ENCODE measurements around the gene HELZ. TPM values are rescaled to one million over a fixed set of nuclear protein-coding genes. Genes with fewer than 3 reads are reported as not detected.
"Not testable (repeated sequence)": the region's sequence is repeated elsewhere in the genome, so short reads cannot be mapped to it uniquely, and the experiment has no call there.

HELZ gene
- total RNA-seq (2014; rRNA removed; shearing (Covaris generic)) = 16.3 and 17.4 TPM in 2 replicates
- 5.2 and 7.1 TPM in 2 replicates for polyA plus RNA-seq (2014; cell fraction: nucleus; rRNA removed)

- DNase-seq (ENCODE audit: extremely low read depth, low read depth) = peak; percentile 79
Measured at GRCh38 chr17:67245073-67245693, at the start of gene HELZ. TSS of gene HELZ (minus strand) at chr17:67245196. CDS start at chr17:67218804, 26,392 bp downstream.

GRCh38 chr17:67293251-67294203 is 48.5 kb upstream of the HELZ start:
- DNase-seq (ENCODE audit: extremely low read depth, low read depth) = peak; percentile 40

- no peak for DNase-seq (ENCODE audit: extremely low read depth, low read depth)
Measured at GRCh38 chr17:67290711-67291291, 45.8 kb upstream of the HELZ start.

GRCh38 chr17:67290244-67290643 is 45.2 kb upstream of the HELZ start:
- no peak for DNase-seq (ENCODE audit: extremely low read depth, low read depth)

- no peak for DNase-seq (ENCODE audit: extremely low read depth, low read depth)
Measured at GRCh38 chr17:67289181-67289876, 44.3 kb upstream of the HELZ start.

- DNase-seq (ENCODE audit: extremely low read depth, low read depth) = not testable (repeated sequence)
Measured at GRCh38 chr17:67286826-67287225, 41.8 kb upstream of the HELZ start.

- DNase-seq (ENCODE audit: extremely low read depth, low read depth) = no peak
Measured at GRCh38 chr17:67285360-67285759, 40.4 kb upstream of the HELZ start.

- no peak for DNase-seq (ENCODE audit: extremely low read depth, low read depth)
Measured at GRCh38 chr17:67283731-67284516, 38.9 kb upstream of the HELZ start.

- DNase-seq (ENCODE audit: extremely low read depth, low read depth) = no peak
Measured at GRCh38 chr17:67281743-67282142, 36.7 kb upstream of the HELZ start.

- no peak for DNase-seq (ENCODE audit: extremely low read depth, low read depth)
Measured at GRCh38 chr17:67281053-67281452, 36.1 kb upstream of the HELZ start.

- DNase-seq (ENCODE audit: extremely low read depth, low read depth) = no peak
Measured at GRCh38 chr17:67280279-67280678, 35.3 kb upstream of the HELZ start.

GRCh38 chr17:67279115-67279514 is 34.1 kb upstream of the HELZ start:
- DNase-seq (ENCODE audit: extremely low read depth, low read depth) = no peak

- no peak for DNase-seq (ENCODE audit: extremely low read depth, low read depth)
Measured at GRCh38 chr17:67278363-67278762, 33.4 kb upstream of the HELZ start.

- no peak for DNase-seq (ENCODE audit: extremely low read depth, low read depth)
Measured at GRCh38 chr17:67276075-67276474, 31.1 kb upstream of the HELZ start.

GRCh38 chr17:67274466-67274865 is 29.5 kb upstream of the HELZ start:
- no peak for DNase-seq (ENCODE audit: extremely low read depth, low read depth)

- DNase-seq (ENCODE audit: extremely low read depth, low read depth) = no peak
Measured at GRCh38 chr17:67273900-67274299, 28.9 kb upstream of the HELZ start.

- DNase-seq (ENCODE audit: extremely low read depth, low read depth) = no peak
Measured at GRCh38 chr17:67272312-67273047, 27.5 kb upstream of the HELZ start.

GRCh38 chr17:67271187-67271586 is 26.2 kb upstream of the HELZ start:
- DNase-seq (ENCODE audit: extremely low read depth, low read depth) = not testable (repeated sequence)

GRCh38 chr17:67270416-67270815 is 25.4 kb upstream of the HELZ start:
- DNase-seq (ENCODE audit: extremely low read depth, low read depth) = no peak
